DMS114 treated with DMSO at 0.1 percent for 48 hours (cell line): ENCODE data around the gene WNT6.

Source experiments
- DNase-seq: peaks from one replicate; lab custom pipeline; 2025; ENCODE audit not compliant: unreplicated experiment; lab: John Stamatoyannopoulos, UW

The WNT6 gene

DNA sequence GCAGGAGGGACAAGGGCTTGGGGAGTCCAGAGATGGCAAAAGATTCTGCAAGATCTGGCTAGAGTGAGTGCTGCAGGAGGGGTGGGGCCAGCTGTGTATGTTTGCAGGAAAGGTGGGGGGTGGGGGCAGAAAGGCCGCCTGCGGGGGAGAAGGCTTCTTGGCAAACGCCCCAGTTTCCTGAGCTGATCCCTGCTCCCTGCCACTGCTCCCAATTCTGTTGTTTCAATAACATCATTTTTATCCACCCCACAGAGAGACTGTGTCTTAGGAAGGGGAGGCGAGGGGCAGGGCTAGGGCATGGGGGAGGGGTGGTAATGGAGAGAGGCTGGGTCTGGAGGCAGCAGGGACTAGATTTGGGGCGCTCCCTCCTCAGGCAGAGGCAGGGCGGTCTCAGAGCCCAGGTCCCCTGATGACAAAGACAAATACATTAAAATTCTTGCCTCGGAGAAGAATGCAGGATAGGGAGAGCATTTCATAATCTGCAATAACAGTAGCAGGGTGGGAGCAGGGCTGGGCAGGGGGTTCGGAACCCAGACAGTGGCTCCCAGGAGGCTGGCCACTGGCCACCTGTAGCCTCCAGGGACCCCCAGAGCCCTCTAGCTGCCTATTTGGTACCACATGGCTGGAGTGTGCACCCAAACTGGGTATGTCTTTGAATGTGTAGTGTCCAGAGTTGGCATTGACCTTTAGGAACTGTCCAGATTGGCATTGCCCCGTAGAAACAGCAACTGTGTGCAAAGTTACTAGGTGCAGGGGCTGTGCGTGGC lies 2.1 kb upstream of the WNT6 start:
- DNase-seq = no peak

DNA sequence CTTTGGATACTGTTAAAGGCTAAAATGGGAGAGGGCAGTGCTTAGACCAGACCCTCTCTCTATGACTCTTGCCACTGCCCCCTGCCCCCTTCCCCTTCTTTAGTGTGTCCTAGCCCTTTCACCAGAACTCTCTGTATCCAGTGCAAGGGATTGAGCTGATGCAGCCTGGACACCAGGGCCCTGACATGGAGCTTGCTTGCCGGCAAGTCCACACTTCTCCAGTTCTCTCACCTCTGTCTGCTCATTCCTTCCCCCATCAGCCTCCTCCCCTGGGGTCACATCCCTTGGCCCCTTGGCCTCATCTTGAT lies 1.5 kb upstream of the WNT6 start:
- no peak for DNase-seq

DNA sequence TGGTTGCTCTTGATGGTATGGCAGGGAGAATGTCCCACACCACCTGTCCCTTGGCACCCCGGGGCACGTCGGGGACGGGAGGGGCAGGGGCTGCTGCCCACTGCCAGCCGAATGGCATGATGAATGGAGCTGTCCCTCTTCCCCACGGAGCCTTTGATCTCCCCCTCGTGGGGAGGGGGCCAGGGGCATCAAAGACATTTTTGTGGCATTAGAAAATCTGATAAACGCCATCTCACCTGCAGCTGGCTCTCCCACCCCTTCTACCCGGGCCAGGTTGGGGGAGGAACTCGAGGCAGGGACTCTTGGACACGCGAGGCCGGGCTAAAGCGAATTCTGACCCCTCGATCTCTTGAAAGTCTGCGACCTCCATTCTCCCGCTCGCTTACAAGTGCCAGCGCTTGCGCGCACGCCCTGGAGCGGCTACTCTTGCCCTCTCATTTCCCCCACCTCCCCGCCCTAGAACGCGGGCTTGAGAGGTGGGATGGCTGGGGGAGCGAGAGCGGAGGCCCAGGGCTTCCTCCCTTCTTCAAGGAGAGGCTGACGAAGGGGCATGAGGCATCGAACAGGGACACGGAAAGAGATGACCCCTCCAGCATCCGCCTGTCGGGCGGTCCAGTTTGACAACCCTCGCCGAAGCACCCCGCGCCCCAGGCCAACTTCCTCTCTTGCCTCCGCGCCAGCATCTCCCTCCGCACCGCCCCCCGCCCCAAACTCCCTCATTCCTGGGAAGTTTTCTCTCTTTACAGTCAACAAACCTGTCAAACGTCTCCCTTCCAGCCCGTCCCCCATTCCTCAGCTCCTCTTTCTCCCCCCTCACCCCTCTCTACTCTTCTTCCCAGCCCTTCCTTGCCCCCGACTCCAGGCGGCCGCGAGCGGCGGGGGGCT lies 692 bp upstream of the WNT6 start:
- DNase-seq = no peak

- DNase-seq = no peak
Observed at GRCh38 chr2:218859988-218860831, 605 bp downstream of the WNT6 start.

GRCh38 chr2:218860950-218861381 lies 1.4 kb downstream of the WNT6 start:
- DNase-seq = no peak

GRCh38 chr2:218861645-218862318 lies 2.2 kb downstream of the WNT6 start:
- DNase-seq = no peak

DNA sequence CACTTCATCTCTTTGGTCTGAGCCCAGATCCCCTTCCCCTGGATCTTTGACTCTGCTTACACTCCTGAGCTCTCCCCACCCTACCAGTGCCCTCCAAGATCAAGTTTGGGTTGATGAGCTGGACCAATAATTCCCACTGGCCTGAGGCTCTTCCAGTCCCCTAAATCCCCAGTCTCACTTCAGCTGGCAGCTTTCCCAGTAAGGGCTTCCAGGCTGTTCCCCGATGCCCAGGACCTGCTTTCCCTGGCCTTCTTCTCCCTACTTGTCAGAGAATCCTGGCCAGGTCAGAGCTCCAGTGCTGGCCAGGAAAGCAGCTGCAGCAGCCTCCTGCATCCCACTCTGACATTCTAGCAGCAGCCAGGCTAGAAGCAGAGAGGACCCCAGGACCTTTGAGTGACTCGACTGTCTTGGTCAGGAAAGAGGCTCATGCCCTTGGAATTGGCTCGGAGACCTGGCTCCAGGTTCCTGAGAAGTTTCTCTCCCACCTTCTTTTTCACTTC lies 3.5 kb downstream of the WNT6 start:
- no peak for DNase-seq

- DNase-seq = no peak
Observed at GRCh38 chr2:218865396-218865795, 5.8 kb downstream of the WNT6 start.

DNA sequence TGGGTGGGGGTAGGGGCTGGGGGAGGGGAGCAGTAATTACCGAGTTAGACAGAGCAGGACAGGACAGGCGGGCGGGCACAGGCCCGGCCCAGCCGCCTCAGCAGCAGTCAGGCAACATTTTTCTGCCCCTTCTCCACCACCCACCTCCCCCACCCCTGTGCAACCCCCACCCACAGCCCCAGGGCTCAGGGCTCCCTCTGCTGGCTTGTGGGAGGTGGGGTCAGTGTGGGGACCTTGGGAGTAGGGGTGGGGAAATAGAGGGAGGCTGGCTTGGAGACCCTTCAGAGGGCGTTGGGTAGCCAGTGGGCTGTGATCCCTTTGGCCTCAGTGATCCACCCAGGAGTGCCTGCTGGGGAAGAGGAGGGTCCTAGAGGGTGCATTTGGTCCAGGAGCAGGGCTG lies 6.4 kb downstream of the WNT6 start:
- DNase-seq = no peak

DNA sequence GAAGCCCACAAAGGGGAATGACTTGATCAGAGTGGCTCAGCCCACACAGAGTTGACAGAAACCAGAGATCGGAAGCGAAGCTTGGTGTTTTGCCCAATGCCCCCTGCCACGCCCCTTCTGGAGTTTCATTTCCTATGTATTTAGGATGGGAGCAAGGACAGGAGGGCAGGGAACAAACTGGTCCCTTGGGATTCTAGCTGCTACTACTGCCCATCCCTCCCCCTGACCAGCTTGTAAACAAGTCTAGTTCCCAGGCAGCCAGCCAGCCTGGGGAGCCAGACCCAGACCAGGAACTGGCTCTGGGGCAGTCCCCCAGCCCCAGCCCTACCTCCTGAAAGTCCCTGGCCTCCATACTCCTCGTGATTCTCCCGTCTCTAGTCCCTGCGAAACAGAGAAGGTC lies 8.3 kb downstream of the WNT6 start:
- no peak for DNase-seq

GRCh38 chr2:218869064-218869463 lies 9.5 kb downstream of the WNT6 start:
- DNase-seq = no peak

GRCh38 chr2:218870984-218871344 lies 11.4 kb downstream of the WNT6 start:
- no peak for DNase-seq

DNA sequence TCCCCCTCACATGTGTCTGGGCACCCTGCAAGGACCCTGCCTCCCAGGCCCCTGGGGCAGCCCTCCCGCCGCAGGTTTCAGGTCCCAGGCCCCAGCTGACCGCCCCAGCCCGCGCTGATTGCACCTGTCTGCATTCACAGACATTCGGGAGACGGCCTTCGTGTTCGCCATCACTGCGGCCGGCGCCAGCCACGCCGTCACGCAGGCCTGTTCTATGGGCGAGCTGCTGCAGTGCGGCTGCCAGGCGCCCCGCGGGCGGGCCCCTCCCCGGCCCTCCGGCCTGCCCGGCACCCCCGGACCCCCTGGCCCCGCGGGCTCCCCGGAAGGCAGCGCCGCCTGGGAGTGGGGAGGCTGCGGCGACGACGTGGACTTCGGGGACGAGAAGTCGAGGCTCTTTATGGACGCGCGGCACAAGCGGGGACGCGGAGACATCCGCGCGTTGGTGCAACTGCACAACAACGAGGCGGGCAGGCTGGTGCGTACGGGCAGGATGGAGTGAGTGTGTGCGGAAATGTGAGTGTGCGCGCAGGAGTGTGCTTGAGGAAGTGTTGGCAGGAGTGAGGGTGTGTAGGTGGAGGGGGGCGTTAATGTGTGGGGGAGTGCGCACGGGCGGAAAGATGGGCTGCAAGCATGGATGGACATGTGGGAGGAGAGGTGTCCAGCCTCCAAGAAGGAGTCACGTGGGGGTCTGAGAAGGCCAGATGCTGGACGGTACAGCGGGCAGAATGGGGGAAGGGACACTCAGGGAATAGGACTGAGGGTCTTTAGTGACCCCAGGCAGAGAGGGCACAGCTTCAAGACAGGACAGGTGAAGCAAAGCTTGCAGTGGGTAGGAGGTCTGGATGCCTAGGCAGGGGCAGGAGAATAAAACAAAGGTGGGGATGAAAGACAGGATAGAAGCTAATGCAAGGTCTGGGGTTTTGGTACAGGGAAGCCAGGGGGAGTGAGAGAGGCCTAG lies 12.0 kb downstream of the WNT6 start:
- no peak for DNase-seq

- no peak for DNase-seq
Observed at GRCh38 chr2:218872645-218873358, 13.2 kb downstream of the WNT6 start.

- DNase-seq = no peak
Observed at GRCh38 chr2:218873359-218874194, 14.0 kb downstream of the WNT6 start.

DNA sequence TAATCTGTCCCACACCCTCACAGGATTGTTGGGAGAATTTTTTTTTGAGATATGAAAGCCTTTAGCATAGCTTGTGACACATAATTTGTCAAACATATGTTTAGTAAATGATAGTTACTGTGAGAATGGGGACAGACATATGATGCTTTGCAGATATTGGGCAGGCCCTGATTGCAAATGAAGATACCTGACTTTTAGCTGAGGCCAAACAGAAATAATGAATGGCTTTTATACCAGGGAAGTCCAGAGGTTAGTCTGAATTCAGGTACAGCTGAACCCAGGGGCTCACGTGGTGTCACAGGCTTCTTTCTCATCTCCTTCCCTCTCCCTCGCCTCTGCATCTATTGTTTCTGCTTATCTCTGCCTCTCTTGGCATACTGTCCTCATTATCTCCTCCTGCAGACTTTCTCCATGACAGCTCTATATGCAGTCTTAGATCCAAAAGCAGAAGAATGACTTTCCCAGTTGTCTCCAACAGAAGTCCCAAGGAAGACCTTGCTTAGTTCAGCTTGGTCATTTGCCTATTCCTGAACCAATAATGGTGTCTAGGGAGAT lies 16.2 kb downstream of the WNT6 start:
- DNase-seq = no peak

- peak; percentile 76 for DNase-seq
Observed at GRCh38 chr2:218876562-218877219, 17.1 kb downstream of the WNT6 start.
